Upper lobe of left lung (tissue), 4 donors: ENCODE data around the gene AJUBA.

Experiments
- EP300 ChIP-seq, 4 donors: sonication (generic); formaldehyde crosslinking; IDR thresholded peaks; one replicate each; pipeline ENCODE4 v1.5.1; 2017; ENCODE audit warnings: antibody characterized with exemption in 4 of 4, control low read depth in 2 of 4
- POLR2A ChIP-seq, 4 donors: fragments of 450-650 bp; IDR thresholded peaks; one replicate each; pipeline ENCODE4 v1.5.1; 2016 to 2017; ENCODE audit warnings: antibody characterized with exemption in 4 of 4, mild to moderate bottlenecking in 2 of 4
- POLR2AphosphoS5 ChIP-seq, 2 donors: sonication (generic); formaldehyde crosslinking; IDR thresholded peaks; one replicate each; pipeline ENCODE4 v1.5.1; 2017; ENCODE audit warnings: antibody characterized with exemption in 2 of 2
- TF ChIP-seq, protein P1 (sequence below), 6 experiments: fragments of 450-650 bp in 4 of 6; fragments of 200-600 bp in 2 of 6; sonication (generic) in 2 of 6; IDR thresholded peaks; one replicate each; pipeline ENCODE4 v1.5.1; 2016 to 2019; ENCODE audit warnings: antibody characterized with exemption in 6 of 6

- TF ChIP-seq, protein P1, sequence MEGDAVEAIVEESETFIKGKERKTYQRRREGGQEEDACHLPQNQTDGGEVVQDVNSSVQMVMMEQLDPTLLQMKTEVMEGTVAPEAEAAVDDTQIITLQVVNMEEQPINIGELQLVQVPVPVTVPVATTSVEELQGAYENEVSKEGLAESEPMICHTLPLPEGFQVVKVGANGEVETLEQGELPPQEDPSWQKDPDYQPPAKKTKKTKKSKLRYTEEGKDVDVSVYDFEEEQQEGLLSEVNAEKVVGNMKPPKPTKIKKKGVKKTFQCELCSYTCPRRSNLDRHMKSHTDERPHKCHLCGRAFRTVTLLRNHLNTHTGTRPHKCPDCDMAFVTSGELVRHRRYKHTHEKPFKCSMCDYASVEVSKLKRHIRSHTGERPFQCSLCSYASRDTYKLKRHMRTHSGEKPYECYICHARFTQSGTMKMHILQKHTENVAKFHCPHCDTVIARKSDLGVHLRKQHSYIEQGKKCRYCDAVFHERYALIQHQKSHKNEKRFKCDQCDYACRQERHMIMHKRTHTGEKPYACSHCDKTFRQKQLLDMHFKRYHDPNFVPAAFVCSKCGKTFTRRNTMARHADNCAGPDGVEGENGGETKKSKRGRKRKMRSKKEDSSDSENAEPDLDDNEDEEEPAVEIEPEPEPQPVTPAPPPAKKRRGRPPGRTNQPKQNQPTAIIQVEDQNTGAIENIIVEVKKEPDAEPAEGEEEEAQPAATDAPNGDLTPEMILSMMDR (IDR thresholded peaks at IDR 0.05): no peak
- no peak for TF ChIP-seq POLR2A (IDR thresholded peaks at IDR 0.05)
- TF ChIP-seq POLR2AphosphoS5 (IDR thresholded peaks at IDR 0.05): no peak
- no peak for TF ChIP-seq EP300 (IDR thresholded peaks at IDR 0.05)
Measured at GRCh38 chr14:22923746-22924145, 58.6 kb downstream of the AJUBA start.
